HL-60 (cell line): ENCODE results near the gene SHE.

Experiments used
- DNase-seq, 2 experiments: peaks; one replicate each; pipeline ENCODE4 v3.0.0-alpha.2; 2010 to 2020; ENCODE audit warnings: low read depth in 1 of 2, low spot score in 1 of 2
- H3K27ac ChIP-seq: fragments of 250-450 bp; sonication (Bioruptor Pico); replicated peaks from 2 replicates; pipeline ENCODE4 v1.5.1; 2020; ENCODE audit warnings: mild to moderate bottlenecking, moderate library complexity
- H3K27me3 ChIP-seq: fragments of 250-450 bp; sonication (Bioruptor Pico); 2 replicates; pipeline ENCODE4 v1.5.1; 2021; ENCODE audit warnings: mild to moderate bottlenecking, moderate library complexity; ENCODE audit not compliant: insufficient read depth, poor library complexity, severe bottlenecking
- H3K4me3 ChIP-seq: replicated peaks from 2 replicates; pipeline ENCODE4 v1.5.1; 2011; ENCODE audit warnings: mild to moderate bottlenecking, control low read depth, low read length; ENCODE audit not compliant: insufficient read depth
- CTCF ChIP-seq: IDR thresholded peaks from one replicate; pipeline ENCODE4 v1.5.1; 2011; ENCODE audit warnings: low read length, control low read depth, inconsistent platforms; ENCODE audit not compliant: insufficient read depth
- GABPA ChIP-seq: IDR thresholded peaks from 2 replicates; pipeline ENCODE4 v1.6.1; 2012; ENCODE audit warnings: low read depth
- POLR2AphosphoS5 ChIP-seq: IDR thresholded peaks from 2 replicates; pipeline ENCODE4 v1.6.1; 2012; ENCODE audit warnings: low read depth
- REST ChIP-seq: IDR thresholded peaks from 2 replicates; pipeline ENCODE4 v1.6.1; 2012; ENCODE audit warnings: low read depth; ENCODE audit not compliant: insufficient replicate concordance
- SPI1 ChIP-seq: IDR thresholded peaks from 2 replicates; pipeline ENCODE4 v1.6.1; 2012; ENCODE audit warnings: low read depth, mild to moderate bottlenecking, borderline replicate concordance

SHE gene

GRCh38 chr1:154481053-154481452, 21.2 kb downstream of the SHE start:
- no peak for TF ChIP-seq SPI1
- TF ChIP-seq GABPA = no peak
- TF ChIP-seq REST = no peak
- TF ChIP-seq POLR2AphosphoS5 = no peak
- Histone ChIP-seq H3K4me3 (no peak overlapping the region), H3K27me3 (no peaks in the 10 kb centered on the region), H3K27ac (no peak overlapping the region)
- no peak for DNase-seq

- H3K27me3 ChIP-seq = no peaks in the 10 kb centered on the region
- peak; percentile 55 to 79 for DNase-seq
- no peak overlapping the region for H3K27ac ChIP-seq
- no peak for TF ChIP-seq GABPA
- no peak for TF ChIP-seq POLR2AphosphoS5
- TF ChIP-seq CTCF = peak; percentile 88
- TF ChIP-seq REST = no peak
- H3K4me3 ChIP-seq = no peak overlapping the region
These were observed 22.3 kb downstream of the SHE start for GRCh38 chr1:154479764-154480421.

- Histone ChIP-seq H3K4me3 (no peak overlapping the region), H3K27ac (no peak overlapping the region), H3K27me3 (no peaks in the 10 kb centered on the region)
- TF ChIP-seq CTCF (no peak), POLR2AphosphoS5 (no peak), GABPA (no peak), SPI1 (no peak; the same call in 1 of the 2 replicates), REST (no peak)
- peak; percentile 65 to 82 for DNase-seq
These were observed 23.6 kb downstream of the SHE start for GRCh38 chr1:154478639-154479038.

- no peak for DNase-seq
- Histone ChIP-seq H3K27me3 (no peaks in the 10 kb centered on the region), H3K27ac (no peak overlapping the region), H3K4me3 (no peak overlapping the region)
- no peak for TF ChIP-seq POLR2AphosphoS5
- TF ChIP-seq REST = no peak
- TF ChIP-seq GABPA = no peak
- no peak for TF ChIP-seq CTCF
- TF ChIP-seq SPI1 = no peak
These were observed 24.2 kb downstream of the SHE start for GRCh38 chr1:154478013-154478412.
